Measurements from ENCODE around the gene SLC9A9.

DNA sequence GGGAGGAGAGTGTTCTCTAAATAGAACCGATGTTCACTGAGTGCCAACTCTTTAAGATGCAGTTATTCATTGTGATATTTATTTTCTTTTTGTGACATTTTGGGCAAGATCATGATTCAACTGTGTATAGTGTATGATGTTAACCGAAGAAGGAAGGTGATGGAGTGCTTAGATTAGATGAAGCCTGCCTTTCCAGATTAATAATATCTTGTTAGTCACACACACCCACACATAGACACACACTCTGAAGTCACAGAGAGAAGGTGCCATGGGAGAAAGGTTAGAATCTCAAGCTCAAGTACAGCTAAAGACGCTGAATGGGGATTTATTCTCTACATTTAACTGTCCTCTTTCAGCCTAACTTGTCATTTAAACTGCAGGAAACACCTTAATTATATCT, 77.0 kb downstream of the SLC9A9 start:
- no peak for TF ChIP-seq POLR2A (IDR thresholded peaks at IDR 0.05)
- TF ChIP-seq, protein P1, sequence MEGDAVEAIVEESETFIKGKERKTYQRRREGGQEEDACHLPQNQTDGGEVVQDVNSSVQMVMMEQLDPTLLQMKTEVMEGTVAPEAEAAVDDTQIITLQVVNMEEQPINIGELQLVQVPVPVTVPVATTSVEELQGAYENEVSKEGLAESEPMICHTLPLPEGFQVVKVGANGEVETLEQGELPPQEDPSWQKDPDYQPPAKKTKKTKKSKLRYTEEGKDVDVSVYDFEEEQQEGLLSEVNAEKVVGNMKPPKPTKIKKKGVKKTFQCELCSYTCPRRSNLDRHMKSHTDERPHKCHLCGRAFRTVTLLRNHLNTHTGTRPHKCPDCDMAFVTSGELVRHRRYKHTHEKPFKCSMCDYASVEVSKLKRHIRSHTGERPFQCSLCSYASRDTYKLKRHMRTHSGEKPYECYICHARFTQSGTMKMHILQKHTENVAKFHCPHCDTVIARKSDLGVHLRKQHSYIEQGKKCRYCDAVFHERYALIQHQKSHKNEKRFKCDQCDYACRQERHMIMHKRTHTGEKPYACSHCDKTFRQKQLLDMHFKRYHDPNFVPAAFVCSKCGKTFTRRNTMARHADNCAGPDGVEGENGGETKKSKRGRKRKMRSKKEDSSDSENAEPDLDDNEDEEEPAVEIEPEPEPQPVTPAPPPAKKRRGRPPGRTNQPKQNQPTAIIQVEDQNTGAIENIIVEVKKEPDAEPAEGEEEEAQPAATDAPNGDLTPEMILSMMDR (IDR thresholded peaks at IDR 0.05) = no peak

Measured in thyroid gland (tissue), 4 donors.